HL-60 (cell line): ENCODE results near the gene HOXB6.

Experiments used
- DNase-seq, 2 experiments: peaks; one replicate each; pipeline ENCODE4 v3.0.0-alpha.2; 2010 to 2020; ENCODE audit warnings: low read depth in 1 of 2, low spot score in 1 of 2
- H3K27ac ChIP-seq: fragments of 250-450 bp; sonication (Bioruptor Pico); replicated peaks from 2 replicates; pipeline ENCODE4 v1.5.1; 2020; ENCODE audit warnings: mild to moderate bottlenecking, moderate library complexity
- H3K27me3 ChIP-seq: fragments of 250-450 bp; sonication (Bioruptor Pico); 2 replicates; pipeline ENCODE4 v1.5.1; 2021; ENCODE audit warnings: mild to moderate bottlenecking, moderate library complexity; ENCODE audit not compliant: insufficient read depth, poor library complexity, severe bottlenecking
- H3K4me3 ChIP-seq: replicated peaks from 2 replicates; pipeline ENCODE4 v1.5.1; 2011; ENCODE audit warnings: mild to moderate bottlenecking, control low read depth, low read length; ENCODE audit not compliant: insufficient read depth
- GABPA ChIP-seq: IDR thresholded peaks from 2 replicates; pipeline ENCODE4 v1.6.1; 2012; ENCODE audit warnings: low read depth
- POLR2AphosphoS5 ChIP-seq: IDR thresholded peaks from 2 replicates; pipeline ENCODE4 v1.6.1; 2012; ENCODE audit warnings: low read depth
- REST ChIP-seq: IDR thresholded peaks from 2 replicates; pipeline ENCODE4 v1.6.1; 2012; ENCODE audit warnings: low read depth; ENCODE audit not compliant: insufficient replicate concordance
- SPI1 ChIP-seq: IDR thresholded peaks from 2 replicates; pipeline ENCODE4 v1.6.1; 2012; ENCODE audit warnings: low read depth, mild to moderate bottlenecking, borderline replicate concordance
- TF ChIP-seq, protein P1 (sequence below): IDR thresholded peaks from one replicate; pipeline ENCODE4 v1.5.1; 2011; ENCODE audit warnings: low read length, control low read depth, inconsistent platforms; ENCODE audit not compliant: insufficient read depth

Gene HOXB6

DNA sequence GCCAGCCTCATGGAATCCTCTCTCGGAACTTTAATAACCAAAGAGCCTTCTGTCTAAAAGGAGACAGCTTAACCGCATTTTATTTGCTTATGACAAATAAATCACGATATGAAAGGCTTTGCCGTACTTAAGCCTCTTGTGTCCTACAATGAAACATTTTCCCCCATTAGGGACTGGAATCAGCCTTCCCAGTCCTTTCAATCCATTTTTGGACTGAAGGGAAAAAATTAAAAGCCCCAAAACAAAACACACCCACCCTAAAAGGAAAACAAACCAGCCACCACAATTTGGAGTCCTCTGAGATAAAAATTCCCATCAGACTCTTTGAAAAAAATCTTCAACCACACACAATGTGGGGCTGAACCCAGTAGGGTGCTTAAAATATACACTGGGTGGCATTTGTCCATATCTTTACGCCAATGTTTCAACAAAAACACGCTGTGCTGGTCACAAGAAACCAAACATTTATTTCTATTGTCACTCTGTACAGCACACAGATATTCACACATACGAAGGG is 29.7 kb downstream of the HOXB6 start:
- Histone ChIP-seq H3K27ac (no peak overlapping the region), H3K27me3 (peaks cover 87% of the 10 kb centered on the region), H3K4me3 (no peak overlapping the region)
- DNase-seq: no peak
- TF ChIP-seq SPI1: no peak
- no peak for TF ChIP-seq POLR2AphosphoS5
- TF ChIP-seq GABPA: no peak
- no peak for TF ChIP-seq REST
- TF ChIP-seq, protein P1, sequence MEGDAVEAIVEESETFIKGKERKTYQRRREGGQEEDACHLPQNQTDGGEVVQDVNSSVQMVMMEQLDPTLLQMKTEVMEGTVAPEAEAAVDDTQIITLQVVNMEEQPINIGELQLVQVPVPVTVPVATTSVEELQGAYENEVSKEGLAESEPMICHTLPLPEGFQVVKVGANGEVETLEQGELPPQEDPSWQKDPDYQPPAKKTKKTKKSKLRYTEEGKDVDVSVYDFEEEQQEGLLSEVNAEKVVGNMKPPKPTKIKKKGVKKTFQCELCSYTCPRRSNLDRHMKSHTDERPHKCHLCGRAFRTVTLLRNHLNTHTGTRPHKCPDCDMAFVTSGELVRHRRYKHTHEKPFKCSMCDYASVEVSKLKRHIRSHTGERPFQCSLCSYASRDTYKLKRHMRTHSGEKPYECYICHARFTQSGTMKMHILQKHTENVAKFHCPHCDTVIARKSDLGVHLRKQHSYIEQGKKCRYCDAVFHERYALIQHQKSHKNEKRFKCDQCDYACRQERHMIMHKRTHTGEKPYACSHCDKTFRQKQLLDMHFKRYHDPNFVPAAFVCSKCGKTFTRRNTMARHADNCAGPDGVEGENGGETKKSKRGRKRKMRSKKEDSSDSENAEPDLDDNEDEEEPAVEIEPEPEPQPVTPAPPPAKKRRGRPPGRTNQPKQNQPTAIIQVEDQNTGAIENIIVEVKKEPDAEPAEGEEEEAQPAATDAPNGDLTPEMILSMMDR: no peak

GRCh38 chr17:48574505-48575065 is 30.2 kb downstream of the HOXB6 start:
- TF ChIP-seq, protein P1: no peak
- TF ChIP-seq POLR2AphosphoS5: no peak
- TF ChIP-seq SPI1: no peak
- TF ChIP-seq REST: no peak
- no peak for TF ChIP-seq GABPA
- no peak for DNase-seq
- Histone ChIP-seq H3K4me3 (no peak overlapping the region), H3K27ac (no peak overlapping the region), H3K27me3 (peaks cover 87% of the 10 kb centered on the region)

GRCh38 chr17:48571826-48572417 is 32.9 kb downstream of the HOXB6 start:
- no peak overlapping the region for H3K4me3 ChIP-seq
- DNase-seq: no peak

More at GRCh38 chr17:48571826-48572417, 32.9 kb downstream of the HOXB6 start:
- H3K27ac ChIP-seq: no peak overlapping the region
- H3K27me3 ChIP-seq: peaks cover 84% of the 10 kb centered on the region
- no peak for TF ChIP-seq GABPA
- TF ChIP-seq REST: no peak
- no peak for TF ChIP-seq SPI1
- no peak for TF ChIP-seq POLR2AphosphoS5
- TF ChIP-seq, protein P1: no peak
